Fibroblast of villous mesenchyme (primary cell): Measurements from ENCODE around the gene IQSEC1. TPM values are rescaled to one million over a fixed set of nuclear protein-coding genes. Genes with fewer than 3 reads are reported as not detected.
A peak's percentile ranks its signal among the peaks of the same experiment; 100 is the strongest.

Source experiments
- DNase-seq: peaks from one replicate; pipeline ENCODE4 v3.0.0-alpha.2; 2010; ENCODE audit warnings: low read depth
- H3K4me3 ChIP-seq: 2 replicates; pipeline ENCODE4 v1.5.1; 2011; ENCODE audit warnings: low read depth, mild to moderate bottlenecking, low read length
- total RNA-seq: library from RNA; depleted of rRNA; stranded (reverse); fragments of >200 nt; gene quantifications from 2 replicates; pipeline ENCODE4 v1.2.3, GENCODE V29; 2012
- TF ChIP-seq, protein P1 (sequence below): IDR thresholded peaks from 2 replicates; pipeline ENCODE4 v1.5.1; 2012; ENCODE audit warnings: low read depth, mild to moderate bottlenecking, low read length; ENCODE audit not compliant: insufficient read depth

Gene IQSEC1
- total RNA-seq, 1 donor: 19.9 TPM

DNA sequence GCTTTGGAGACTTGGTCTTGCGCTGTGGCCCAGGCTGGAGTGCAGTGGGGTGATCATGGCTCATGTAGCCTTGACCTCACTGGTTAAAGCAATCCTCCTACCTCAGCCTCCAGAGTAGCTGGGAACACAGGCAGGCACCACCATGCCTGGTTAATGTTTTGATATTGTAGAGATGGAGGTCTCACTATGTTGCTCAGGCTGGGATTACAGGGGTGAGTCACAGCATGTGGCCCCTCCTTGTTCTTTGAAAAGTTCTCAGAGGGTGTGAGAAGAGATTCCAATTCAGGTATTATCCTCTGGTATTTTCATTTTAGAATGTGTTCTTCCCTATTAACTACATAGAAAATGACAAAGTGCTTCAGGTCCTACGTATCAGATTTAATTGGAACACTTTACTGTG, 180.0 kb downstream of the IQSEC1 start:
- no peak for DNase-seq
- H3K4me3 ChIP-seq: no peak overlapping the region
- TF ChIP-seq, protein P1, sequence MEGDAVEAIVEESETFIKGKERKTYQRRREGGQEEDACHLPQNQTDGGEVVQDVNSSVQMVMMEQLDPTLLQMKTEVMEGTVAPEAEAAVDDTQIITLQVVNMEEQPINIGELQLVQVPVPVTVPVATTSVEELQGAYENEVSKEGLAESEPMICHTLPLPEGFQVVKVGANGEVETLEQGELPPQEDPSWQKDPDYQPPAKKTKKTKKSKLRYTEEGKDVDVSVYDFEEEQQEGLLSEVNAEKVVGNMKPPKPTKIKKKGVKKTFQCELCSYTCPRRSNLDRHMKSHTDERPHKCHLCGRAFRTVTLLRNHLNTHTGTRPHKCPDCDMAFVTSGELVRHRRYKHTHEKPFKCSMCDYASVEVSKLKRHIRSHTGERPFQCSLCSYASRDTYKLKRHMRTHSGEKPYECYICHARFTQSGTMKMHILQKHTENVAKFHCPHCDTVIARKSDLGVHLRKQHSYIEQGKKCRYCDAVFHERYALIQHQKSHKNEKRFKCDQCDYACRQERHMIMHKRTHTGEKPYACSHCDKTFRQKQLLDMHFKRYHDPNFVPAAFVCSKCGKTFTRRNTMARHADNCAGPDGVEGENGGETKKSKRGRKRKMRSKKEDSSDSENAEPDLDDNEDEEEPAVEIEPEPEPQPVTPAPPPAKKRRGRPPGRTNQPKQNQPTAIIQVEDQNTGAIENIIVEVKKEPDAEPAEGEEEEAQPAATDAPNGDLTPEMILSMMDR: no peak

DNA sequence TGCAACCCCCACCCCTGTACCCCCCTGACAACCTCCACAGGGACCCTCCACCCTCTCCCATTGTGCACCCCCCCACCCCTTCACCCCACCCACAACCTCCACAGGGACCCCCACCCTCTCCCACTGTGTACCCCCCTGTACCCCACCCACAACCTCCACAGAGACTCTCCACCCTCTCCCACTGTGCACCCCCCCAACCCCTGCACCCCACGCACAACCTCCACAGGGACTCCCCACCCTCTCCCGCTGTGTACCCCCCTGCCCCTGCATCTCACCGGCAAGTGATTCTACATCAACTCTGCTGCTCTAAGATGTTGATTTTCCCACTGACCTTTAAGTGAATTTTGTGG, 180.4 kb downstream of the IQSEC1 start:
- H3K4me3 ChIP-seq: no peak overlapping the region
- TF ChIP-seq, protein P1: no peak
- DNase-seq: no peak

DNA sequence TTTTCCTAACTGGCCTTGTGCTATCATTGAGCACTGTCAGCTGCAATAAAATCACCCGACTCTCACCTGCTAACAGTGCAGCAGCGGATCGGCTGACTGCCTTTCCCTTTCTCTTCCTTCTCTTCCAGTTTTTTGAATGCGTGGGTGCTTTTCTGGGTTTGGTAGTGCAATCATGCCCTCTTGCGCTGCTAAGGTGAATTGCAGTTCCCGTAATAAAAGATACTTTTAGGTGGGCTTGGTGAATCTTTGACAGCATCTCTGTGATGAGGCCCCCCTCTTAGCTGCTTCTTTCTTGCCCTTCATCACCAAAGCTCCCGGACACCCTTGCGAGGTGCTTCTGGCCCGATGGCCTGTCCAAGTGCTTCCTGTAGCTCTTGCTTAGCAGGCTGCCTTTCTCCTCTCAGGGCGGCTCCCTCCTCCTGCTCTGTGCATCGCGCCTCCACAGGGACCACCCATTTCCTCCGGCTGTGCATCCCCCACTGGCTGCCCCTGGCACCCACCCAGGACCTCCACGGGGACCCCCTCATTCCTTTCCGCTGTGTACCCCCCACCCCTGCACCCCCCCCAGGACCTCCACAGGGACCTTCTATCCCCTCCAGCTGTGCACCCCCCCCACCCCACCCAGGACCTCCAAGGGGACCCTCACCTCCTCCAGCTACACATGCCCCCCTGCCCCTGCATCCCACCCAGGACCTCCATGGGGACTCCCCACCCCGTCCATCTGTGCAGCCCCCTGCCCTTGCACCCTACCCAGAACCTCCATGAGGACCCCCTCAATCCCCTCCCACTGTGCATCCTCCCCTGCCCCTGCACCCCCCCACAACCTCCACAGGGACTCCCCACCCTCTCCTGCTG, 181.0 kb downstream of the IQSEC1 start:
- TF ChIP-seq, protein P1: peak; percentile 93
- peak; percentile 70 for DNase-seq
- peak overlapping the region; percentile 34 for H3K4me3 ChIP-seq

DNA sequence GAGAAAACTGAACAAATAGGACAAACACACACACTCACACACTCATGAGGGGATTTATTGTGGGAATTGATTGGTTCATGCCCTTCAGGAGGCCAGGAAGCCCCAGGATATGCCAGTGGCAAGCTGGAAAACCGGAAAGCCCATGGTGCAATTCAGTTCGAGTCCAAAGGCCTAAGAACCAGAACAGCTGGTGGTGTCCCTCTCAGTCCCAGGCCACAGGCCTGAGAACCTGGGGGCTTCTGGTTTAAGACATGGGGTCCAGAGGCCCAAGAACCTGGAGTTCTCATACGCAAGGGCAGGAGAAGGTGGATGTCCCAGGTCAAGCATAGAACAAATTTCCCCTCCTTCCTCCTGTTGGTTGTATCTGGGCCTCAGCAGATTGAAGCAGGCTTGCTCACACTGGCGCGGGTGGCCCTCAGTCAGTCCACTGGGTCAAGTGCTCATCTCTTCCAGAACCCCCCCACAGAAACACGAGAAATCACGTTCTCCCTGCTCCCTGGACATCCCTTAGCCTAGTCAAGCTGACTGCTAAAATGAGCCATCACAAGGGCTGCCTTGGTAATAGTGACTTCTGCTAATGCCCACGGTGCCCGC, 181.7 kb downstream of the IQSEC1 start:
- H3K4me3 ChIP-seq: peak overlapping the region; percentile 34
- no peak for DNase-seq
- TF ChIP-seq, protein P1: no peak

DNA sequence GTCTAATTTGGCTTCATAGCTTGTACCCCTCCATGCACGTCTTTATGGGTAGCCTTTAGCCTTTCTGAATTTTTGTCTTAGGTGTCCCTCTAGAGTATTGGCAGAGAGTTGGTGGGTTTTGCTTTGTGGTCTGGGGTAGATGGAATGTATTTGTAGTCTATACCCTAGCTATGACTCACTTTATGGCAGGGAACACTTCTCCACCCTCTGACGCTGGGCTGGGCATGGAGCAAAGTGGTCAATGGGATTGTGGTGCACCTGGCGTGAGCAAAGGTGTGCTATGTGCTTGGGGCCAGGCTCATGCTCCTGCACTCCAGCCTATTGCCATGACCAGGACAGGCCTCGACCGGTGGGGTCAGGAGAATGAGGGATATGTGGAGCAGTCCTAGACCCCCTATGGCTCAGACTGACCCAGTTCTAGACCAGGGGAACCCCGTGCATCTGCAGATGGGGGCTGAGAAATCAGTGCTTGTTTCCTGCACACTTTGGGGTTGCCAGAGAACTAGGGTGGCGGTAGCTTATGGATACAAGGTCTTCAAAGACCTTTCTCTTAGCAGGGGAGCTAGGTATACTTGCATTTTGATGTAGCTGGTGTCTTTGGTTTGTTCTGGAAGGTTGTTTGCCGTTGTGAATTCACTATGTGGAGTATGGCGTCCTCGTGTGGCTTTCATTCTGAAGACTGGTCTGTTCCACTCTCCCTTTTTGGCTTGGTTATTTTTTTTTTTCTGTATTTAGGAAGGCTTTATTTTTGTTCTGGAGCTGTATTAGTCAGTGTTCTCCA, 182.4 kb downstream of the IQSEC1 start:
- TF ChIP-seq, protein P1: no peak
- no peak overlapping the region for H3K4me3 ChIP-seq
- DNase-seq: no peak

DNA sequence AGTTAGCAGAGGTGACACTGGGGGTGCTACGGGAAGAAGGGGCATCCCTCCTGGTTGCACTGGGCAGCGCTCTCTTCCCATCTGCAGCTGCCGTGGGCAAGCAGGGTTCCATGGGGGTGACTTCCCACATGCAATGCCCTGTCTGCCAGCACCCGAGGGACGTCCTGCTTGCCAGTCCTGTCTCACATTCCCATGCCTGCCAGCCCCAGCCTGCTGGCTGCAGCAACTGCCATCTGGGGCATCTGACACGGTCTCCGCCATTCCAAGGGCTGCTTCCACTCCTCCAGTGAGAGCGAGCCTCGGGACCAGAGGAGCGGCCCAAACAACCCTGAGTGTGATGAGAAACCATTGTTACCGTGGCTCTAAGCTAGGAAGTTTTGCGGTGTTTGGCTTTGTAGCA, 186.5 kb downstream of the IQSEC1 start:
- no peak overlapping the region for H3K4me3 ChIP-seq
- no peak for DNase-seq
- TF ChIP-seq, protein P1: no peak
